GM23338 (cell line): ENCODE measurements around the gene TOM1L2. TPM values are rescaled to one million over a fixed set of nuclear protein-coding genes. Genes with fewer than 3 reads are reported as not detected.

Experiments
- ATAC-seq: fragments of 200-7000 bp; cut with Tn5 transposase; 3 replicates; pipeline ENCODE4 v1.9.1; 2020
- DNase-seq: peaks from one replicate; pipeline ENCODE4 v3.0.0-alpha.2; 2015; ENCODE audit warnings: low spot score
- H2AFZ ChIP-seq: fragments of 200-600 bp; sonication (generic); 2 replicates; pipeline ENCODE4 v1.8.0; 2016; ENCODE audit warnings: antibody characterized with exemption, mild to moderate bottlenecking, moderate library complexity
- H3F3A ChIP-seq: fragments of 200-600 bp; sonication (generic); replicated peaks from 2 replicates; pipeline ENCODE4 v1.8.0; 2017; ENCODE audit warnings: antibody characterized with exemption, mixed run types, low read depth
- H3K27ac ChIP-seq: fragments of 200-600 bp; sonication (generic); 2 replicates; pipeline ENCODE4 v1.6.1; 2016; ENCODE audit warnings: low read depth
- H3K27me3 ChIP-seq: fragments of 200-600 bp; sonication (generic); 2 replicates; pipeline ENCODE4 v1.8.0; 2016; ENCODE audit warnings: mild to moderate bottlenecking, mixed run types, moderate library complexity; ENCODE audit not compliant: insufficient read depth
- H3K36me3 ChIP-seq: fragments of 200-600 bp; sonication (generic); 2 replicates; pipeline ENCODE4 v1.8.0; 2016; ENCODE audit warnings: mild to moderate bottlenecking; ENCODE audit not compliant: insufficient read depth
- H3K4me1 ChIP-seq: fragments of 200-600 bp; sonication (generic); 2 replicates; pipeline ENCODE4 v1.8.0; 2016; ENCODE audit warnings: mild to moderate bottlenecking, moderate library complexity; ENCODE audit not compliant: insufficient read depth
- H3K4me2 ChIP-seq: fragments of 200-600 bp; sonication (generic); 2 replicates; pipeline ENCODE4 v1.7.1; 2017; ENCODE audit warnings: mixed run types
- H3K4me3 ChIP-seq: fragments of 200-600 bp; sonication (generic); 2 replicates; pipeline ENCODE4 v1.6.1; 2016; ENCODE audit warnings: mixed run types
- H3K79me2 ChIP-seq: fragments of 200-600 bp; sonication (generic); replicated peaks from 2 replicates; pipeline ENCODE4 v1.8.0; 2017; ENCODE audit warnings: mild to moderate bottlenecking; ENCODE audit not compliant: insufficient read depth
- H3K9me2 ChIP-seq: fragments of 200-600 bp; sonication (generic); 2 replicates; pipeline ENCODE4 v1.8.0; 2017; ENCODE audit not compliant: insufficient read depth
- H4K20me1 ChIP-seq: fragments of 200-600 bp; sonication (generic); replicated peaks from 2 replicates; pipeline ENCODE4 v1.8.0; 2017; ENCODE audit warnings: mild to moderate bottlenecking; ENCODE audit not compliant: insufficient read depth
- H3K27ac Mint-ChIP-seq: 2 replicates; pipeline ENCODE4 v1.8.0; 2020; ENCODE audit warnings: inconsistent platforms, mild to moderate bottlenecking, moderate library complexity, mixed read lengths
- H3K27me3 Mint-ChIP-seq: 3 replicates; pipeline ENCODE4 v1.8.0; 2022; ENCODE audit warnings: low read depth, mild to moderate bottlenecking, moderate library complexity, mixed read lengths, inconsistent platforms; ENCODE audit not compliant: insufficient read depth, poor library complexity
- H3K36me3 Mint-ChIP-seq: 3 replicates; pipeline ENCODE4 v1.8.0; 2021; ENCODE audit warnings: low read depth, mild to moderate bottlenecking, inconsistent platforms, moderate library complexity, mixed read lengths
- H3K4me1 Mint-ChIP-seq: 3 replicates; pipeline ENCODE4 v1.8.0; 2020; ENCODE audit warnings: mild to moderate bottlenecking, inconsistent platforms, mixed read lengths
- H3K4me3 Mint-ChIP-seq: 3 replicates; pipeline ENCODE4 v1.8.0; 2021; ENCODE audit warnings: moderate library complexity, mild to moderate bottlenecking, inconsistent platforms, mixed read lengths
- H3K9me3 Mint-ChIP-seq: 3 replicates; pipeline ENCODE4 v1.8.0; 2020; ENCODE audit warnings: moderate library complexity, mild to moderate bottlenecking, inconsistent platforms, mixed read lengths
- CREB1 ChIP-seq: fragments of 250-450 bp; sonication (Bioruptor Pico); IDR thresholded peaks from 2 replicates; pipeline ENCODE4 v1.5.0; 2020; ENCODE audit warnings: low read depth, mild to moderate bottlenecking, moderate library complexity
- ETS1 ChIP-seq: IDR thresholded peaks from 2 replicates; pipeline ENCODE4 v1.6.1; 2016; ENCODE audit warnings: antibody characterized with exemption
- EZH2 ChIP-seq: fragments of 200-600 bp; sonication (generic); IDR thresholded peaks from one replicate; pipeline ENCODE4 v1.8.0; 2017; ENCODE audit warnings: antibody characterized with exemption, mild to moderate bottlenecking, low read depth; ENCODE audit not compliant: unreplicated experiment
- EZH2phosphoT487 ChIP-seq: fragments of 200-600 bp; sonication (generic); IDR thresholded peaks from one replicate; pipeline ENCODE4 v1.8.1; 2018; ENCODE audit warnings: antibody characterized with exemption; ENCODE audit not compliant: unreplicated experiment
- JUNB ChIP-seq: IDR thresholded peaks from one replicate; pipeline ENCODE4 v1.6.1; 2016; ENCODE audit warnings: antibody characterized with exemption; ENCODE audit not compliant: unreplicated experiment
- NANOG ChIP-seq: IDR thresholded peaks from 2 replicates; pipeline ENCODE4 v1.6.1; 2016; ENCODE audit warnings: antibody characterized with exemption, borderline replicate concordance
- POLR2AphosphoS5 ChIP-seq: IDR thresholded peaks from 2 replicates; pipeline ENCODE4 v1.6.1; 2016; ENCODE audit warnings: antibody characterized with exemption, low read depth
- STAT1 ChIP-seq: IDR thresholded peaks from one replicate; pipeline ENCODE4 v1.6.1; 2016; ENCODE audit warnings: antibody characterized with exemption; ENCODE audit not compliant: unreplicated experiment
- ZNF114 ChIP-seq: fragments of 250-450 bp; sonication (Bioruptor Pico); IDR thresholded peaks from 2 replicates; pipeline ENCODE4 v1.5.0; 2020; ENCODE audit warnings: mild to moderate bottlenecking, moderate library complexity
- ZNF331 ChIP-seq: fragments of 250-450 bp; sonication (Bioruptor Pico); IDR thresholded peaks from 2 replicates; pipeline ENCODE4 v1.5.0; 2020; ENCODE audit warnings: low read depth, mild to moderate bottlenecking, moderate library complexity
- polyA plus RNA-seq: library from polyadenylated mRNA; unstranded; fragments of >200 nt; fragmentation: Nextera tagmentation; extraction: Ambion mirVana; gene quantifications from 2 replicates; pipeline ENCODE4 v1.2.1, GENCODE V29; 2016
- total RNA-seq: library from RNA; depleted of rRNA; stranded (reverse); fragments of >200 nt; shearing (Covaris generic); gene quantifications from 2 replicates; pipeline ENCODE4 v1.2.3, GENCODE V29; 2014
- TF ChIP-seq, protein P1 (sequence below), 2 experiments: fragments of 200-600 bp in 1 of 2; sonication (generic) in 1 of 2; conservative IDR thresholded peaks; 2 replicates each; pipeline versions ENCODE4 v1.5.1 to v1.6.1; 2016 to 2017; ENCODE audit warnings: antibody characterized with exemption in 2 of 2, low read depth in 2 of 2, mild to moderate bottlenecking in 2 of 2, moderate library complexity in 1 of 2
- TF ChIP-seq, protein P2 (sequence below): IDR thresholded peaks from one replicate; pipeline ENCODE4 v1.6.1; 2018; ENCODE audit warnings: antibody characterized with exemption; ENCODE audit not compliant: unreplicated experiment
- TF ChIP-seq, protein P3 (sequence below): fragments of 250-450 bp; sonication (Bioruptor Pico); IDR thresholded peaks from 2 replicates; pipeline ENCODE4 v1.5.0; 2020; ENCODE audit warnings: mild to moderate bottlenecking, moderate library complexity

Gene TOM1L2
- total and polyA plus RNA-seq, 2 experiments from 2014 or later = 3.3 TPM

DNA sequence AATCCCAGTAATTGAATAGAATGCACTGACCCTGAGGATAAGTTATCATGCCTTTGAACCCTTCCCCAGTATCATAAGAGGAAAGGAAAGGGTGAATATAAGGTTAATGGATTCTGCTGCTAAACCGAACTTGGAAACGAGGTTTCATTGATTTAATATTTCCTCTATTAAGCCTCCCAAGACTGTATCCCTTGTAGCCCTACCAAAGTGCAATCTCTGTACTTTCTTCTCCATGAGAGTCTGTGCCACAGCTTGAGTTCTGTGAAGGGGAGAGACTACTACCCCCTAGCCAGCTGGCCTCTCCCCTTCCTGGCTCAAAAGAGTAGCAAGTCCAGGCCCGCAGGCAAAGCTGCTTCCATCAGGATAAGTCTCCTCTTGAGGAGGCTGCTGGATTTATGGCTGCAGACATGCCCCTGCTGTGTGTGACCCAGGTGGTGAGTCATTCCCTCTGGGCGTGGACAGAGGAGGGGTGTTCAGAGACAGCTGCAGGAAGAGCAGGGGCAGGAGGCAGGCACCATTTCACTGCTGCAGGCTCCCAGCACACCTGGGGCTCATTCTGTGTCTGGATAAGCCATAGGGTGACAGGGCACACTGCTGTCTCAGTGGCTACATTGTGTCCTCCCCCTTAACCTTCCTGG lies 58.4 kb downstream of the TOM1L2 start:
- Histone ChIP-seq H3F3A (no peaks in the 10 kb centered on the region), H3K4me3 (no peak overlapping the region), H3K36me3 (no peaks in the 10 kb centered on the region), H3K4me1 (0 out of 2 replicates have a peak, but pooled peaks cover 4% of the 10 kb centered on the region), H3K79me2 (no peaks in the 10 kb centered on the region), H4K20me1 (no peaks in the 10 kb centered on the region), H3K27me3 (no peaks in the 10 kb centered on the region), H3K4me2 (no peak overlapping the region), H3K27ac (no peak overlapping the region), H3K9me2 (no peaks in the 10 kb centered on the region), H2AFZ (no peak overlapping the region)
- peak; percentile 85 for ATAC-seq
- Mint-ChIP-seq H3K4me1 (peaks cover 12% of the 10 kb centered on the region), H3K4me3 (no peak overlapping the region), H3K9me3 (peaks cover 15% of the 10 kb centered on the region), H3K36me3 (peaks cover 6% of the 10 kb centered on the region; the same call in 2 of the 3 replicates), H3K27me3 (peaks cover 9% of the 10 kb centered on the region), H3K27ac (peak overlapping the region; percentile 58; the same call in 1 of the 2 replicates)
- DNase-seq = no peak
- TF ChIP-seq ZNF331 (CRISPR knock-in tag) (no peak), CREB1 (CRISPR knock-in tag) (no peak), JUNB (no peak), EZH2phosphoT487 (no peak), STAT1 (no peak), POLR2AphosphoS5 (no peak), NANOG (no peak), EZH2 (no peak), ETS1 (no peak), ZNF114 (CRISPR knock-in tag) (no peak)
- TF ChIP-seq, protein P1, sequence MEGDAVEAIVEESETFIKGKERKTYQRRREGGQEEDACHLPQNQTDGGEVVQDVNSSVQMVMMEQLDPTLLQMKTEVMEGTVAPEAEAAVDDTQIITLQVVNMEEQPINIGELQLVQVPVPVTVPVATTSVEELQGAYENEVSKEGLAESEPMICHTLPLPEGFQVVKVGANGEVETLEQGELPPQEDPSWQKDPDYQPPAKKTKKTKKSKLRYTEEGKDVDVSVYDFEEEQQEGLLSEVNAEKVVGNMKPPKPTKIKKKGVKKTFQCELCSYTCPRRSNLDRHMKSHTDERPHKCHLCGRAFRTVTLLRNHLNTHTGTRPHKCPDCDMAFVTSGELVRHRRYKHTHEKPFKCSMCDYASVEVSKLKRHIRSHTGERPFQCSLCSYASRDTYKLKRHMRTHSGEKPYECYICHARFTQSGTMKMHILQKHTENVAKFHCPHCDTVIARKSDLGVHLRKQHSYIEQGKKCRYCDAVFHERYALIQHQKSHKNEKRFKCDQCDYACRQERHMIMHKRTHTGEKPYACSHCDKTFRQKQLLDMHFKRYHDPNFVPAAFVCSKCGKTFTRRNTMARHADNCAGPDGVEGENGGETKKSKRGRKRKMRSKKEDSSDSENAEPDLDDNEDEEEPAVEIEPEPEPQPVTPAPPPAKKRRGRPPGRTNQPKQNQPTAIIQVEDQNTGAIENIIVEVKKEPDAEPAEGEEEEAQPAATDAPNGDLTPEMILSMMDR (conservative IDR thresholded peaks at IDR 0.05; ENCODE audit: low read depth in 2 of 2) = no peak
- TF ChIP-seq, protein P2, sequence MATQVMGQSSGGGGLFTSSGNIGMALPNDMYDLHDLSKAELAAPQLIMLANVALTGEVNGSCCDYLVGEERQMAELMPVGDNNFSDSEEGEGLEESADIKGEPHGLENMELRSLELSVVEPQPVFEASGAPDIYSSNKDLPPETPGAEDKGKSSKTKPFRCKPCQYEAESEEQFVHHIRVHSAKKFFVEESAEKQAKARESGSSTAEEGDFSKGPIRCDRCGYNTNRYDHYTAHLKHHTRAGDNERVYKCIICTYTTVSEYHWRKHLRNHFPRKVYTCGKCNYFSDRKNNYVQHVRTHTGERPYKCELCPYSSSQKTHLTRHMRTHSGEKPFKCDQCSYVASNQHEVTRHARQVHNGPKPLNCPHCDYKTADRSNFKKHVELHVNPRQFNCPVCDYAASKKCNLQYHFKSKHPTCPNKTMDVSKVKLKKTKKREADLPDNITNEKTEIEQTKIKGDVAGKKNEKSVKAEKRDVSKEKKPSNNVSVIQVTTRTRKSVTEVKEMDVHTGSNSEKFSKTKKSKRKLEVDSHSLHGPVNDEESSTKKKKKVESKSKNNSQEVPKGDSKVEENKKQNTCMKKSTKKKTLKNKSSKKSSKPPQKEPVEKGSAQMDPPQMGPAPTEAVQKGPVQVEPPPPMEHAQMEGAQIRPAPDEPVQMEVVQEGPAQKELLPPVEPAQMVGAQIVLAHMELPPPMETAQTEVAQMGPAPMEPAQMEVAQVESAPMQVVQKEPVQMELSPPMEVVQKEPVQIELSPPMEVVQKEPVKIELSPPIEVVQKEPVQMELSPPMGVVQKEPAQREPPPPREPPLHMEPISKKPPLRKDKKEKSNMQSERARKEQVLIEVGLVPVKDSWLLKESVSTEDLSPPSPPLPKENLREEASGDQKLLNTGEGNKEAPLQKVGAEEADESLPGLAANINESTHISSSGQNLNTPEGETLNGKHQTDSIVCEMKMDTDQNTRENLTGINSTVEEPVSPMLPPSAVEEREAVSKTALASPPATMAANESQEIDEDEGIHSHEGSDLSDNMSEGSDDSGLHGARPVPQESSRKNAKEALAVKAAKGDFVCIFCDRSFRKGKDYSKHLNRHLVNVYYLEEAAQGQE = no peak
- TF ChIP-seq, protein P3, sequence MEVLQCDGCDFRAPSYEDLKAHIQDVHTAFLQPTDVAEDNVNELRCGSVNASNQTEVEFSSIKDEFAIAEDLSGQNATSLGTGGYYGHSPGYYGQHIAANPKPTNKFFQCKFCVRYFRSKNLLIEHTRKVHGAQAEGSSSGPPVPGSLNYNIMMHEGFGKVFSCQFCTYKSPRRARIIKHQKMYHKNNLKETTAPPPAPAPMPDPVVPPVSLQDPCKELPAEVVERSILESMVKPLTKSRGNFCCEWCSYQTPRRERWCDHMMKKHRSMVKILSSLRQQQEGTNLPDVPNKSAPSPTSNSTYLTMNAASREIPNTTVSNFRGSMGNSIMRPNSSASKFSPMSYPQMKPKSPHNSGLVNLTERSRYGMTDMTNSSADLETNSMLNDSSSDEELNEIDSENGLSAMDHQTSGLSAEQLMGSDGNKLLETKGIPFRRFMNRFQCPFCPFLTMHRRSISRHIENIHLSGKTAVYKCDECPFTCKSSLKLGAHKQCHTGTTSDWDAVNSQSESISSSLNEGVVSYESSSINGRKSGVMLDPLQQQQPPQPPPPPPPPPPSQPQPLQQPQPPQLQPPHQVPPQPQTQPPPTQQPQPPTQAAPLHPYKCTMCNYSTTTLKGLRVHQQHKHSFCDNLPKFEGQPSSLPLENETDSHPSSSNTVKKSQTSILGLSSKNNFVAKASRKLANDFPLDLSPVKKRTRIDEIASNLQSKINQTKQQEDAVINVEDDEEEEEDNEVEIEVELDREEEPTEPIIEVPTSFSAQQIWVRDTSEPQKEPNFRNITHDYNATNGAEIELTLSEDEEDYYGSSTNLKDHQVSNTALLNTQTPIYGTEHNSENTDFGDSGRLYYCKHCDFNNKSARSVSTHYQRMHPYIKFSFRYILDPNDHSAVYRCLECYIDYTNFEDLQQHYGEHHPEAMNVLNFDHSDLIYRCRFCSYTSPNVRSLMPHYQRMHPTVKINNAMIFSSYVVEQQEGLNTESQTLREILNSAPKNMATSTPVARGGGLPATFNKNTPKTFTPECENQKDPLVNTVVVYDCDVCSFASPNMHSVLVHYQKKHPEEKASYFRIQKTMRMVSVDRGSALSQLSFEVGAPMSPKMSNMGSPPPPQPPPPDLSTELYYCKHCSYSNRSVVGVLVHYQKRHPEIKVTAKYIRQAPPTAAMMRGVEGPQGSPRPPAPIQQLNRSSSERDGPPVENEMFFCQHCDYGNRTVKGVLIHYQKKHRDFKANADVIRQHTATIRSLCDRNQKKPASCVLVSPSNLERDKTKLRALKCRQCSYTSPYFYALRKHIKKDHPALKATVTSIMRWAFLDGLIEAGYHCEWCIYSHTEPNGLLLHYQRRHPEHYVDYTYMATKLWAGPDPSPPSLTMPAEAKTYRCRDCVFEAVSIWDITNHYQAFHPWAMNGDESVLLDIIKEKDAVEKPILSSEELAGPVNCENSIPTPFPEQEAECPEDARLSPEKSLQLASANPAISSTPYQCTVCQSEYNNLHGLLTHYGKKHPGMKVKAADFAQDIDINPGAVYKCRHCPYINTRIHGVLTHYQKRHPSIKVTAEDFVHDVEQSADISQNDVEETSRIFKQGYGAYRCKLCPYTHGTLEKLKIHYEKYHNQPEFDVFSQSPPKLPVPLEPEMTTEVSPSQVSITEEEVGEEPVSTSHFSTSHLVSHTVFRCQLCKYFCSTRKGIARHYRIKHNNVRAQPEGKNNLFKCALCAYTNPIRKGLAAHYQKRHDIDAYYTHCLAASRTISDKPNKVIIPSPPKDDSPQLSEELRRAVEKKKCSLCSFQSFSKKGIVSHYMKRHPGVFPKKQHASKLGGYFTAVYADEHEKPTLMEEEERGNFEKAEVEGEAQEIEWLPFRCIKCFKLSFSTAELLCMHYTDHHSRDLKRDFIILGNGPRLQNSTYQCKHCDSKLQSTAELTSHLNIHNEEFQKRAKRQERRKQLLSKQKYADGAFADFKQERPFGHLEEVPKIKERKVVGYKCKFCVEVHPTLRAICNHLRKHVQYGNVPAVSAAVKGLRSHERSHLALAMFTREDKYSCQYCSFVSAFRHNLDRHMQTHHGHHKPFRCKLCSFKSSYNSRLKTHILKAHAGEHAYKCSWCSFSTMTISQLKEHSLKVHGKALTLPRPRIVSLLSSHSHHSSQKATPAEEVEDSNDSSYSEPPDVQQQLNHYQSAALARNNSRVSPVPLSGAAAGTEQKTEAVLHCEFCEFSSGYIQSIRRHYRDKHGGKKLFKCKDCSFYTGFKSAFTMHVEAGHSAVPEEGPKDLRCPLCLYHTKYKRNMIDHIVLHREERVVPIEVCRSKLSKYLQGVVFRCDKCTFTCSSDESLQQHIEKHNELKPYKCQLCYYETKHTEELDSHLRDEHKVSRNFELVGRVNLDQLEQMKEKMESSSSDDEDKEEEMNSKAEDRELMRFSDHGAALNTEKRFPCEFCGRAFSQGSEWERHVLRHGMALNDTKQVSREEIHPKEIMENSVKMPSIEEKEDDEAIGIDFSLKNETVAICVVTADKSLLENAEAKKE (CRISPR knock-in tag) = no peak
